ENCODE results near the gene PROCA1.

GRCh38 chr17:28747801-28748750 lies 36.4 kb upstream of the PROCA1 start:
- TF ChIP-seq POLR2AphosphoS5 (IDR thresholded peaks at IDR 0.05; ENCODE audit: low read depth, low read length) = peak; percentile 63; the same call in 1 of the 2 replicates
- TF ChIP-seq POLR2A (IDR thresholded peaks at IDR 0.05; ENCODE audit: low read depth, low read length) = peak; percentile 25; the same call in 1 of the 2 replicates
- no peak for TF ChIP-seq TAF1 (IDR thresholded peaks at IDR 0.05; ENCODE audit: low read depth, low read length)
- TF ChIP-seq PAX5 (IDR thresholded peaks at IDR 0.05; ENCODE audit: insufficient read depth, low read length, severe bottlenecking) = no peak
